HepG2 (cell line): ENCODE measurements around the gene COL4A2. TPM values are rescaled to one million over a fixed set of nuclear protein-coding genes. Genes with fewer than 3 reads are reported as not detected.
A peak's percentile ranks its signal among the peaks of the same experiment; 100 is the strongest.

Experiments
- BRD4 ChIP-seq: sonication (generic); formaldehyde crosslinking; IDR thresholded peaks from 2 replicates; pipeline ENCODE4 v1.4.0; 2020; ENCODE audit warnings: missing genetic modification reagents
- FLYWCH1 ChIP-seq: sonication (generic); formaldehyde crosslinking; IDR thresholded peaks from 2 replicates; pipeline ENCODE4 v1.8.1; 2023; ENCODE audit warnings: mild to moderate bottlenecking, missing genetic modification reagents
- GABPB1 ChIP-seq: IDR thresholded peaks from 2 replicates; pipeline ENCODE4 v1.6.1; 2016; ENCODE audit warnings: mild to moderate bottlenecking, missing genetic modification reagents, moderate library complexity, missing compliant biosample characterization
- GATAD2A ChIP-seq: IDR thresholded peaks from 2 replicates; pipeline ENCODE4 v1.6.1; 2016
- SAP130 ChIP-seq: IDR thresholded peaks from 2 replicates; pipeline ENCODE4 v1.6.1; 2016; ENCODE audit warnings: low read depth
- SMC3 ChIP-seq: IDR thresholded peaks from 2 replicates; pipeline ENCODE4 v1.6.1; 2011; ENCODE audit warnings: low read length, improper control_type of control experiment
- TAF15 ChIP-seq: fragments of 200-400 bp; formaldehyde crosslinking; IDR thresholded peaks from one replicate; pipeline ENCODE4 v1.6.1; 2018; ENCODE audit warnings: mild to moderate bottlenecking, low read depth, low read length; ENCODE audit not compliant: poor library complexity, severe bottlenecking
- TP53 ChIP-seq: sonication (generic); formaldehyde crosslinking; conservative IDR thresholded peaks from 2 replicates; pipeline ENCODE4 v1.4.0; 2020; ENCODE audit warnings: missing genetic modification reagents
- ZSCAN29 ChIP-seq: sonication (generic); formaldehyde crosslinking; conservative IDR thresholded peaks from 2 replicates; pipeline ENCODE4 v1.4.0; 2020; ENCODE audit warnings: mild to moderate bottlenecking, missing genetic modification reagents
- polyA plus RNA-seq, 8 experiments: library from polyadenylated mRNA; depleted of rRNA in 3 of 8; stranded (reverse) in 7 of 8; unstranded in 1 of 8; fragments of >200 nt; fragmentation: Illumina TruSeq in 4 of 8; extraction: Trizol in 4 of 8; gene quantifications; 2 replicates each; pipeline versions ENCODE4 v1.2.1 to v1.2.3, GENCODE V29; 2011 to 2016; ENCODE audit warnings: low read depth in 4 of 8, missing spikeins in 1 of 8, mixed read lengths in 1 of 8; ENCODE audit not compliant: insufficient read depth in 1 of 8
- total RNA-seq, 5 experiments: library from RNA; depleted of rRNA; stranded (reverse); fragments of >200 nt; fragmentation: Illumina TruSeq; extraction: Trizol; gene quantifications; 2 replicates each; pipeline ENCODE4 v1.2.3, GENCODE V29; 2016; ENCODE audit warnings: low read depth in 1 of 5
- TF ChIP-seq, protein P1 (sequence below): sonication (generic); formaldehyde crosslinking; IDR thresholded peaks from 2 replicates; pipeline ENCODE4 v1.4.0; 2020; ENCODE audit warnings: mild to moderate bottlenecking, missing genetic modification reagents
- TF ChIP-seq, protein P2 (sequence below): sonication (generic); formaldehyde crosslinking; IDR thresholded peaks from 2 replicates; pipeline ENCODE4 v1.4.0; 2020; ENCODE audit warnings: mild to moderate bottlenecking, missing genetic modification reagents, borderline replicate concordance
- TF ChIP-seq, protein P3 (sequence below): sonication (generic); formaldehyde crosslinking; IDR thresholded peaks from 2 replicates; pipeline ENCODE4 v1.5.1; 2020; ENCODE audit warnings: mild to moderate bottlenecking, missing genetic modification reagents, moderate library complexity

The COL4A2 gene
- total and polyA plus RNA-seq, 2 of the 13 experiments (the other 11 are each of a cell fraction or from before 2014, with no cell fraction given), result 0.22 to 1.9 TPM

DNA sequence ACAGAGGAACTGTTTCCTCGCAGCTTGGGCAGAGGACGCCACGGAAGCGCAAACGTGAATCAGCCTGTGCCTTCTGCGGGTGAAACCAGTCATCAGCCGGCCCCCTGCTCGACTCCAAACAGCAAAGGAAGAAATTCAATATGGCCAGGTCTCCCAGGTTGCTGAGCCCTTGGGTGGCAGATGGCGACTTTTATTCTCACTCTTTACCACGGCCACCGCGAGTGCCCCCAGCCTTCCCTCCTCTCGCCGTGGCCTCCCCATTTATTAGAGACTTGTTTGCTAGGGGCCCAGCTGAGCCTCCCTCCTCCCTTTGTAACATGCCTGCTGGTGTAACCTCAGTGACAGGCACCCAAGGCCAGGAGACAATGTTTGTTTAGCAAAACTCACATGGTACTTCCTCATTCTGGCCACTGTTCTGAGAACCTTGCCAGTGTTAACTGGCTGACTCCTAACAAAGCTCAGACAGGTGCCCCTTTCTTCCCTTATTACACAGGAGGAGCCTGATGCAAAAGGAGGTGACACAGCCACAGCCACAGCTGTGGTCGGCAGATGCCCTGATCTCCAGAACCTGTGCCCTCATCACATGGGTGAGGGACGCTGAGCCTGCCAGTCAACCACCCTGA is 248.6 kb downstream of the COL4A2 start (continued):
- TF ChIP-seq, protein P1, sequence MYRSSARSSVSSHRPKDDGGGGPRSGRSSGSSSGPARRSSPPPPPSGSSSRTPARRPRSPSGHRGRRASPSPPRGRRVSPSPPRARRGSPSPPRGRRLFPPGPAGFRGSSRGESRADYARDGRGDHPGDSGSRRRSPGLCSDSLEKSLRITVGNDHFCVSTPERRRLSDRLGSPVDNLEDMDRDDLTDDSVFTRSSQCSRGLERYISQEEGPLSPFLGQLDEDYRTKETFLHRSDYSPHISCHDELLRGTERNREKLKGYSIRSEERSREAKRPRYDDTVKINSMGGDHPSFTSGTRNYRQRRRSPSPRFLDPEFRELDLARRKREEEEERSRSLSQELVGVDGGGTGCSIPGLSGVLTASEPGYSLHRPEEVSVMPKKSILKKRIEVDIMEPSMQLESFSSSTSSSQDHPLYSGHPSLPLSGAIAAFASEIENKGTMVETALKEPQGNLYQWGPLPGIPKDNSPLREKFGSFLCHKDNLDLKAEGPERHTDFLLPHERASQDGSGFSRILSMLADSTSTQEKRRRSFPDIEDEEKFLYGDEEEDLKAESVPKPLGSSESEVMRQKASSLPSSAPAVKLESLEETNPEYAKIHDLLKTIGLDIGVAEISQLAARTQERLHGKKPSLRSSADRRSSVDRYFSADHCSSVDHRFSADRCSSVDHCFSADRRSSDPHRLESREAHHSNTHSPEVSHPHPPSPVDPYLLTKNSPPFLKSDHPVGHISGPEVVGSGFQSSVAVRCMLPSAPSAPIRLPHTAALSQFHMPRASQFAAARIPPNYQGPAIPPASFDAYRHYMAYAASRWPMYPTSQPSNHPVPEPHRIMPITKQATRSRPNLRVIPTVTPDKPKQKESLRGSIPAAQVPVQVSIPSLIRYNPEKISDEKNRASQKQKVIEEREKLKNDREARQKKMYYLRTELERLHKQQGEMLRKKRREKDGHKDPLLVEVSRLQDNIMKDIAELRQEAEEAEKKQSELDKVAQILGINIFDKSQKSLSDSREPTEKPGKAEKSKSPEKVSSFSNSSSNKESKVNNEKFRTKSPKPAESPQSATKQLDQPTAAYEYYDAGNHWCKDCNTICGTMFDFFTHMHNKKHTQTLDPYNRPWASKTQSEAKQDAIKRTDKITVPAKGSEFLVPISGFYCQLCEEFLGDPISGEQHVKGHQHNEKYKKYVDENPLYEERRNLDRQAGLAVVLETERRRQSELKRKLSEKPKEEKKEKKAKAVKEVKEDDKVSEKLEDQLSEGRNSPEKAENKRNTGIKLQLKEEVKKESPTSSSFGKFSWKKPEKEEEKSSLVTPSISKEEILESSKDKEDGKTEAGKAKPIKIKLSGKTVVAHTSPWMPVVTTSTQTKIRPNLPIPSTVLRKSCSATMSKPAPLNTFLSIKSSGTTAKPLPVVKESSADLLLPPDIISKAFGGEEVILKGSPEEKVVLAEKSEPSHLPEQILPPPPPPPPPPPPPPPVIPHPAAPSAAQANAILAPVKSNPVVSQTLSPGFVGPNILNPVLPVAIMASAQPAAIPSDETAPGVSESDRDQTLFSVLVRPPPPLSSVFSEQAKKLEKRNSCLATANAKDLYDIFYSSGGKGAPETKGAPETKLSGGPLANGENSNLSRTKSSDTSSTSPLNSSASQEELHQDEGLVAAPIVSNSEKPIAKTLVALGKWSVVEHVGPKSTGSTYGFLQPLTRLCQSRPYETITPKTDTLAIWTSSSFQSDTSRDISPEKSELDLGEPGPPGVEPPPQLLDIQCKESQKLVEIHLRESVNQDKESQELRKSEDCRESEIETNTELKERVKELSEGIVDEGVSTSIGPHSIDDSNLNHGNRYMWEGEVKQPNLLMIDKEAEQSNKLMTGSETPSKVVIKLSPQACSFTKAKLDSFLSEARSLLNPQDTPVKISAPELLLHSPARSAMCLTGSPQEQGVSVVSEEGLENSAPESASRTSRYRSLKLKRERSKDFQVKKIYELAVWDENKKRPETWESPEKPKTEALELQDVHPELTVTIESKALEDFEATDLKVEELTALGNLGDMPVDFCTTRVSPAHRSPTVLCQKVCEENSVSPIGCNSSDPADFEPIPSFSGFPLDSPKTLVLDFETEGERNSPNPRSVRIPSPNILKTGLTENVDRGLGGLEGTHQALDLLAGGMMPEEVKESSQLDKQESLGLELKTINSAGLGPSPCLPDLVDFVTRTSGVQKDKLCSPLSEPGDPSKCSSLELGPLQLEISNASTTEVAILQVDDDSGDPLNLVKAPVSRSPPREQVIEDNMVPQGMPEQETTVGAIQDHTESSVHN, result no peak
- TF ChIP-seq GATAD2A (CRISPR knock-in tag) (peak; percentile 78), SMC3 (no peak), TP53 (CRISPR knock-in tag) (no peak), ZSCAN29 (CRISPR knock-in tag) (no peak), GABPB1 (no peak), FLYWCH1 (no peak), TAF15 (no peak), SAP130 (CRISPR knock-in tag) (peak; percentile 96), BRD4 (CRISPR knock-in tag) (no peak)
- TF ChIP-seq, protein P2, sequence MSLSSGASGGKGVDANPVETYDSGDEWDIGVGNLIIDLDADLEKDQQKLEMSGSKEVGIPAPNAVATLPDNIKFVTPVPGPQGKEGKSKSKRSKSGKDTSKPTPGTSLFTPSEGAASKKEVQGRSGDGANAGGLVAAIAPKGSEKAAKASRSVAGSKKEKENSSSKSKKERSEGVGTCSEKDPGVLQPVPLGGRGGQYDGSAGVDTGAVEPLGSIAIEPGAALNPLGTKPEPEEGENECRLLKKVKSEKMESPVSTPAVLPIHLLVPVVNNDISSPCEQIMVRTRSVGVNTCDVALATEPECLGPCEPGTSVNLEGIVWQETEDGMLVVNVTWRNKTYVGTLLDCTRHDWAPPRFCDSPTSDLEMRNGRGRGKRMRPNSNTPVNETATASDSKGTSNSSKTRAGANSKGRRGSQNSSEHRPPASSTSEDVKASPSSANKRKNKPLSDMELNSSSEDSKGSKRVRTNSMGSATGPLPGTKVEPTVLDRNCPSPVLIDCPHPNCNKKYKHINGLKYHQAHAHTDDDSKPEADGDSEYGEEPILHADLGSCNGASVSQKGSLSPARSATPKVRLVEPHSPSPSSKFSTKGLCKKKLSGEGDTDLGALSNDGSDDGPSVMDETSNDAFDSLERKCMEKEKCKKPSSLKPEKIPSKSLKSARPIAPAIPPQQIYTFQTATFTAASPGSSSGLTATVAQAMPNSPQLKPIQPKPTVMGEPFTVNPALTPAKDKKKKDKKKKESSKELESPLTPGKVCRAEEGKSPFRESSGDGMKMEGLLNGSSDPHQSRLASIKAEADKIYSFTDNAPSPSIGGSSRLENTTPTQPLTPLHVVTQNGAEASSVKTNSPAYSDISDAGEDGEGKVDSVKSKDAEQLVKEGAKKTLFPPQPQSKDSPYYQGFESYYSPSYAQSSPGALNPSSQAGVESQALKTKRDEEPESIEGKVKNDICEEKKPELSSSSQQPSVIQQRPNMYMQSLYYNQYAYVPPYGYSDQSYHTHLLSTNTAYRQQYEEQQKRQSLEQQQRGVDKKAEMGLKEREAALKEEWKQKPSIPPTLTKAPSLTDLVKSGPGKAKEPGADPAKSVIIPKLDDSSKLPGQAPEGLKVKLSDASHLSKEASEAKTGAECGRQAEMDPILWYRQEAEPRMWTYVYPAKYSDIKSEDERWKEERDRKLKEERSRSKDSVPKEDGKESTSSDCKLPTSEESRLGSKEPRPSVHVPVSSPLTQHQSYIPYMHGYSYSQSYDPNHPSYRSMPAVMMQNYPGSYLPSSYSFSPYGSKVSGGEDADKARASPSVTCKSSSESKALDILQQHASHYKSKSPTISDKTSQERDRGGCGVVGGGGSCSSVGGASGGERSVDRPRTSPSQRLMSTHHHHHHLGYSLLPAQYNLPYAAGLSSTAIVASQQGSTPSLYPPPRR (CRISPR knock-in tag), result 0 out of 2 replicates have a peak, but pooled peaks have one; percentile 39
- TF ChIP-seq, protein P3, sequence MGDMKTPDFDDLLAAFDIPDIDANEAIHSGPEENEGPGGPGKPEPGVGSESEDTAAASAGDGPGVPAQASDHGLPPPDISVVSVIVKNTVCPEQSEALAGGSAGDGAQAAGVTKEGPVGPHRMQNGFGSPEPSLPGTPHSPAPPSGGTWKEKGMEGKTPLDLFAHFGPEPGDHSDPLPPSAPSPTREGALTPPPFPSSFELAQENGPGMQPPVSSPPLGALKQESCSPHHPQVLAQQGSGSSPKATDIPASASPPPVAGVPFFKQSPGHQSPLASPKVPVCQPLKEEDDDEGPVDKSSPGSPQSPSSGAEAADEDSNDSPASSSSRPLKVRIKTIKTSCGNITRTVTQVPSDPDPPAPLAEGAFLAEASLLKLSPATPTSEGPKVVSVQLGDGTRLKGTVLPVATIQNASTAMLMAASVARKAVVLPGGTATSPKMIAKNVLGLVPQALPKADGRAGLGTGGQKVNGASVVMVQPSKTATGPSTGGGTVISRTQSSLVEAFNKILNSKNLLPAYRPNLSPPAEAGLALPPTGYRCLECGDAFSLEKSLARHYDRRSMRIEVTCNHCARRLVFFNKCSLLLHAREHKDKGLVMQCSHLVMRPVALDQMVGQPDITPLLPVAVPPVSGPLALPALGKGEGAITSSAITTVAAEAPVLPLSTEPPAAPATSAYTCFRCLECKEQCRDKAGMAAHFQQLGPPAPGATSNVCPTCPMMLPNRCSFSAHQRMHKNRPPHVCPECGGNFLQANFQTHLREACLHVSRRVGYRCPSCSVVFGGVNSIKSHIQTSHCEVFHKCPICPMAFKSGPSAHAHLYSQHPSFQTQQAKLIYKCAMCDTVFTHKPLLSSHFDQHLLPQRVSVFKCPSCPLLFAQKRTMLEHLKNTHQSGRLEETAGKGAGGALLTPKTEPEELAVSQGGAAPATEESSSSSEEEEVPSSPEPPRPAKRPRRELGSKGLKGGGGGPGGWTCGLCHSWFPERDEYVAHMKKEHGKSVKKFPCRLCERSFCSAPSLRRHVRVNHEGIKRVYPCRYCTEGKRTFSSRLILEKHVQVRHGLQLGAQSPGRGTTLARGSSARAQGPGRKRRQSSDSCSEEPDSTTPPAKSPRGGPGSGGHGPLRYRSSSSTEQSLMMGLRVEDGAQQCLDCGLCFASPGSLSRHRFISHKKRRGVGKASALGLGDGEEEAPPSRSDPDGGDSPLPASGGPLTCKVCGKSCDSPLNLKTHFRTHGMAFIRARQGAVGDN (CRISPR knock-in tag), result peak; percentile 59
